Endothelial cell (in vitro differentiated cells): ENCODE measurements around the gene SCP2. TPM values are rescaled to one million over a fixed set of nuclear protein-coding genes. Genes with fewer than 3 reads are reported as not detected.
"Not testable (repeated sequence)": the region's sequence is repeated elsewhere in the genome, so short reads cannot be mapped to it uniquely, and the experiment has no call there.

Source experiments
- DNase-seq: peaks from one replicate; pipeline ENCODE4 v3.0.0; 2021; ENCODE audit warnings: low spot score
- H3K27ac Mint-ChIP-seq: one replicate; pipeline ENCODE4 v1.8.0; 2021; ENCODE audit warnings: mixed read lengths, inconsistent platforms; ENCODE audit not compliant: unreplicated experiment
- H3K27me3 Mint-ChIP-seq: one replicate; pipeline ENCODE4 v1.8.0; 2021; ENCODE audit warnings: mild to moderate bottlenecking, moderate library complexity, mixed read lengths, inconsistent platforms; ENCODE audit not compliant: unreplicated experiment
- H3K36me3 Mint-ChIP-seq: one replicate; pipeline ENCODE4 v1.8.0; 2021; ENCODE audit warnings: mild to moderate bottlenecking, low read depth, mixed read lengths, inconsistent platforms; ENCODE audit not compliant: unreplicated experiment
- H3K4me1 Mint-ChIP-seq: one replicate; pipeline ENCODE4 v1.8.0; 2021; ENCODE audit warnings: mild to moderate bottlenecking, mixed read lengths, inconsistent platforms; ENCODE audit not compliant: unreplicated experiment
- H3K4me3 Mint-ChIP-seq: one replicate; pipeline ENCODE4 v1.8.0; 2021; ENCODE audit warnings: mild to moderate bottlenecking, mixed read lengths, inconsistent platforms; ENCODE audit not compliant: unreplicated experiment
- H3K9me3 Mint-ChIP-seq: one replicate; pipeline ENCODE4 v1.8.0; 2021; ENCODE audit warnings: mixed read lengths, inconsistent platforms; ENCODE audit not compliant: unreplicated experiment
- CTCF ChIP-seq: fragments of 200-600 bp; sonication (generic); IDR thresholded peaks from one replicate; pipeline ENCODE4 v1.5.0; 2021; ENCODE audit warnings: antibody characterized with exemption; ENCODE audit not compliant: unreplicated experiment
- total RNA-seq: library from RNA; stranded (reverse); fragmentation: NEBNext Ultra II Directional; extraction: Animal tissue kit (Norgen Biotek cat#: 25700); gene quantifications from one replicate; pipeline ENCODE4 v1.2.1, GENCODE V29; 2021; ENCODE audit not compliant: unreplicated experiment

SCP2 gene
- total RNA-seq, 1 donor from 2014 or later: 93.2 TPM

- DNase-seq: no peak
- no peaks in the 10 kb centered on the region for H3K27me3 Mint-ChIP-seq
- no peaks in the 10 kb centered on the region for H3K9me3 Mint-ChIP-seq
- no peak overlapping the region for H3K4me3 Mint-ChIP-seq
- H3K27ac Mint-ChIP-seq: no peak overlapping the region
- H3K4me1 Mint-ChIP-seq: peaks cover 3% of the 10 kb centered on the region
- H3K36me3 Mint-ChIP-seq: no peaks in the 10 kb centered on the region
- no peak for TF ChIP-seq CTCF
These were observed 51.0 kb downstream of the SCP2 start for GRCh38 chr1:52978045-52978444.

- H3K4me1 Mint-ChIP-seq, H3K4me3 Mint-ChIP-seq, DNase-seq, H3K27me3 Mint-ChIP-seq, H3K27ac Mint-ChIP-seq, H3K9me3 Mint-ChIP-seq, H3K36me3 Mint-ChIP-seq: not testable (repeated sequence)
These were observed 65.7 kb downstream of the SCP2 start for GRCh38 chr1:52992733-52993132.

- no peak overlapping the region for H3K27ac Mint-ChIP-seq
- H3K4me3 Mint-ChIP-seq: no peak overlapping the region
- peaks cover 6% of the 10 kb centered on the region for H3K27me3 Mint-ChIP-seq
- TF ChIP-seq CTCF: no peak
- no peak for DNase-seq
- no peaks in the 10 kb centered on the region for H3K36me3 Mint-ChIP-seq
- H3K9me3 Mint-ChIP-seq: no peaks in the 10 kb centered on the region
- H3K4me1 Mint-ChIP-seq: no peaks in the 10 kb centered on the region
These were observed 67.6 kb downstream of the SCP2 start for GRCh38 chr1:52994656-52995055.

GRCh38 chr1:52996653-52997052 is 69.6 kb downstream of the SCP2 start:
- no peak overlapping the region for H3K4me3 Mint-ChIP-seq
- H3K27ac Mint-ChIP-seq: no peak overlapping the region
- H3K36me3 Mint-ChIP-seq: no peaks in the 10 kb centered on the region
- no peaks in the 10 kb centered on the region for H3K4me1 Mint-ChIP-seq
- no peak for TF ChIP-seq CTCF
- peaks cover 6% of the 10 kb centered on the region for H3K27me3 Mint-ChIP-seq
- no peaks in the 10 kb centered on the region for H3K9me3 Mint-ChIP-seq
- no peak for DNase-seq

- DNase-seq: no peak
- Mint-ChIP-seq H3K4me1 (no peaks in the 10 kb centered on the region), H3K4me3 (no peak overlapping the region), H3K9me3 (no peaks in the 10 kb centered on the region), H3K27ac (no peak overlapping the region), H3K27me3 (no peaks in the 10 kb centered on the region), H3K36me3 (peaks cover 10% of the 10 kb centered on the region)
- TF ChIP-seq CTCF: no peak
These were observed 74.1 kb downstream of the SCP2 start for GRCh38 chr1:53001128-53001527.

GRCh38 chr1:53006612-53007011 is 79.5 kb downstream of the SCP2 start:
- H3K9me3 Mint-ChIP-seq, DNase-seq, H3K36me3 Mint-ChIP-seq, H3K4me1 Mint-ChIP-seq, H3K27me3 Mint-ChIP-seq, H3K27ac Mint-ChIP-seq, H3K4me3 Mint-ChIP-seq: not testable (repeated sequence)

GRCh38 chr1:53010247-53010646 is 83.2 kb downstream of the SCP2 start:
- not testable (repeated sequence) for H3K36me3 Mint-ChIP-seq, H3K4me1 Mint-ChIP-seq, H3K27ac Mint-ChIP-seq, H3K4me3 Mint-ChIP-seq, H3K9me3 Mint-ChIP-seq, DNase-seq, H3K27me3 Mint-ChIP-seq
